AG04450 (cell line): ENCODE results near the gene NDUFAB1. TPM values are rescaled to one million over a fixed set of nuclear protein-coding genes. Genes with fewer than 3 reads are reported as not detected.

Source experiments
- CTCF ChIA-PET: fragments of 300-600, 350-600 bp; formaldehyde crosslinking; extraction: SDS; loops from one replicate; lab custom pipeline; 2022; ENCODE audit warnings: antibody characterized with exemption, inconsistent platforms; lab: Charles Lee
- POLR2A ChIA-PET: fragments of 350-600 bp; formaldehyde crosslinking; extraction: SDS; loops from one replicate; lab custom pipeline; 2021; ENCODE audit warnings: antibody characterized with exemption, inconsistent platforms; lab: Yijun Ruan, JAX
- DNase-seq: peaks from one replicate; pipeline ENCODE4 v3.0.0-alpha.2; 2011; ENCODE audit warnings: low read depth, low spot score
- H3K27ac ChIP-seq: one replicate; pipeline ENCODE4 v1.5.1; 2012; ENCODE audit warnings: low read depth, low read length, control low read depth
- H3K27me3 ChIP-seq: one replicate; pipeline ENCODE4 v1.6.0; 2012; ENCODE audit warnings: low read length; ENCODE audit not compliant: control insufficient read depth, insufficient read depth
- H3K4me3 ChIP-seq: 2 replicates; pipeline ENCODE4 v1.5.1; 2011; ENCODE audit warnings: mild to moderate bottlenecking, low read depth, low read length, control low read depth
- H3K9me3 ChIP-seq: 2 replicates; pipeline ENCODE4 v1.5.1; 2012; ENCODE audit warnings: low read length; ENCODE audit not compliant: control insufficient read depth, insufficient read depth
- polyA plus RNA-seq: library from polyadenylated mRNA; depleted of rRNA; stranded (reverse); fragments of >200 nt; gene quantifications from 2 replicates; pipeline ENCODE4 v1.2.3, GENCODE V29; 2011
- TF ChIP-seq, protein P1 (sequence below): IDR thresholded peaks from 2 replicates; pipeline ENCODE4 v1.5.1; 2011; ENCODE audit warnings: low read depth, low read length, control low read depth, inconsistent platforms

Gene NDUFAB1
- polyA plus RNA-seq, 1 experiment = 130 TPM

DNA sequence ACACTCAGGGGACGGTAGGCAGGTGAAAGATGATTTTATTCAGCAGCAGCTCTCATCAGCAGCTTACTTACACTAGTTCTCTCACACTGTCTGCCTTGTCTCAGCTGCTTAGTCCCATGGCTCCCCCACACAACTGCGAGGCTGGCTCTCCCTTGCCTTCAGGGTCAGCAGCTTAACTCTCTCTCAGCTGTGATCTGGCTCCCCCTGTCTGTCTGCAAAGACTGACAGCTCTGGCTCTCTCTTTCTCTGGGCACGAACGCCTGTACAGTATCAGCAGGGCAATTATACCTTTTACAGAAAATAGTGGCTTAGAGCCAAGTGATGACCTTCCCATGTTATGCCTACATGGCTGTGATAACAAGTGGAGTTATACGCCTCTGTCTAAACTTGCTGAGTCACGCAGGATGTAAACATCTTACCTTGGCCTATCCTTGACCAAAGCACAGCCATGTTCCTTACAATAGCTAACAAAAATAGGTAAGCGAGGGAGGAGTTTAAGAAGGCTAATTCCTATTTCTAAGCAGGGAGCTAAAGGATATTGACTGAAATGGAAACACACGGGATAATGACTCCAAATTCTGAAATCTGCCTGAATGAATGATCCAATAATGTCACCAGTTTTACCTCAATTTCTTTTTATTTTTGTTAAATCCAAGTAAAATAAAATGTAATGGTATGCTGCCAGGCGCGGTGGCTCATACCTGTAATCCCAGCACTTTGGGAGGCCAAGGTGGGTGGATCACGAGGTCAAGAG, 1.1 kb upstream of the NDUFAB1 start:
- POLR2A ChIA-PET = no interaction called here
- no peak for DNase-seq
- Histone ChIP-seq H3K27ac (no peak overlapping the region), H3K4me3 (no peak overlapping the region), H3K9me3 (no peaks in the 10 kb centered on the region), H3K27me3 (no peaks in the 10 kb centered on the region)
- TF ChIP-seq, protein P1, sequence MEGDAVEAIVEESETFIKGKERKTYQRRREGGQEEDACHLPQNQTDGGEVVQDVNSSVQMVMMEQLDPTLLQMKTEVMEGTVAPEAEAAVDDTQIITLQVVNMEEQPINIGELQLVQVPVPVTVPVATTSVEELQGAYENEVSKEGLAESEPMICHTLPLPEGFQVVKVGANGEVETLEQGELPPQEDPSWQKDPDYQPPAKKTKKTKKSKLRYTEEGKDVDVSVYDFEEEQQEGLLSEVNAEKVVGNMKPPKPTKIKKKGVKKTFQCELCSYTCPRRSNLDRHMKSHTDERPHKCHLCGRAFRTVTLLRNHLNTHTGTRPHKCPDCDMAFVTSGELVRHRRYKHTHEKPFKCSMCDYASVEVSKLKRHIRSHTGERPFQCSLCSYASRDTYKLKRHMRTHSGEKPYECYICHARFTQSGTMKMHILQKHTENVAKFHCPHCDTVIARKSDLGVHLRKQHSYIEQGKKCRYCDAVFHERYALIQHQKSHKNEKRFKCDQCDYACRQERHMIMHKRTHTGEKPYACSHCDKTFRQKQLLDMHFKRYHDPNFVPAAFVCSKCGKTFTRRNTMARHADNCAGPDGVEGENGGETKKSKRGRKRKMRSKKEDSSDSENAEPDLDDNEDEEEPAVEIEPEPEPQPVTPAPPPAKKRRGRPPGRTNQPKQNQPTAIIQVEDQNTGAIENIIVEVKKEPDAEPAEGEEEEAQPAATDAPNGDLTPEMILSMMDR = no peak
- CTCF ChIA-PET = interaction anchor here (0.6 to 2.1 kb wide), 27 partner anchors 8 to 1410 kb away, joined by 3 to 21 read pairs (median 4); partner anchors contain the start of genes EARS2 and UBFD1

DNA sequence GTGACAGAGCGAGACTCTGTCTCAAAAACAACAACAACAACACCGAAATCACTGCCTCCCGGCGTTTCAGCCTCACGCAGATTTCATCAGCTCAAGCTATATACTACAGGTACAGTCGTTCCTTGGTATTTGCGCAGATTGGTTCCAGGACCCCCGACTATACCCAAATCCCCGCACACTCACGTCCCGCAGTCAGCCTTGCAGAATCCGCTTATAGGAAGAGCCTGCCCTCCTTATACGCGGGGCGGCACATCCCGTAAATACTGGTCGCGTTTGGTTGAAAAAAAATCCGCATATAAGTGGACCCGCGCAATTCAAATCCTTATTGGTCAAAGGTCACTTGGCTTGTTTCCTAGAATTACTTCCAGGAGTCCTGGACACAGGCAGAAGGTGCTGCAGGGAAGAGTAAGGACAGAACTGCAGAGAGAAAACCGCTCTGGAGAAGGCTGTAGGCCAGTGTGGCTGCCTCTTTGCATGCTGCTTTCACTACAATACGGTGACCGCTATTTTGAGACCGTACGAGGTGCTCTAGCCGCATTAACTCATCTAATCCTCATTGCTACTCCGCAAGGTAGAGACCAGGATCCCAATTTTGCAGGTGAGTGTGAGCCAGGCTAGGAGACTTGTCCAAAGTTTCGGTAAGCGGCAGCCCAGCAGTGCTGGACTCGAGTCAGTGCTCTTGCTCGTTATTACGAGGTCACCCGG, 718 bp downstream of the NDUFAB1 start:
- CTCF ChIA-PET = no interaction called here
- Histone ChIP-seq H3K9me3 (no peaks in the 10 kb centered on the region), H3K27me3 (no peaks in the 10 kb centered on the region), H3K4me3 (peak overlapping the region; percentile 77), H3K27ac (no peak overlapping the region)
- POLR2A ChIA-PET = no interaction called here
- no peak for DNase-seq
- TF ChIP-seq, protein P1 = no peak

DNA sequence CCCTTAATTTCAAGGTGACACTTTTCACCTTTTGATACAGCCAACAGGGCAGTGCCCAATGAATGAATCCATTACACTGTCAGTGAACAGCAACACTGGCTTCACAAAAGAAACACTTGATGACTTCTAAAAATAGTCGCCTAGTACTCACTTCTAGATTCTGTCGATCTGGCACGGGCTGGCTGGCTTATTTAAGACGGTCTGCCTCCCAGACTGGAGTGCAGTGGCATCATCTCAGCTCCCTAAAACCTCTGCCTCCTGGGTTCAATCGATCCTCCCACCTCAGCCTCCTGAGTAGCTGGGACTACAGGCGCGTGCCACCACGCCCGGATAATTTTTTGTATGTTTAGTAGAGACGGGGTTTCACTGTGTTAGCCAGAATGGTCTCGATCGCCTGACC, 1.9 kb downstream of the NDUFAB1 start:
- TF ChIP-seq, protein P1 = no peak
- ChIA-PET POLR2A (no interaction called here), CTCF (no interaction called here)
- Histone ChIP-seq H3K9me3 (no peaks in the 10 kb centered on the region), H3K27me3 (no peaks in the 10 kb centered on the region), H3K4me3 (no peak overlapping the region), H3K27ac (no peak overlapping the region)
- DNase-seq = no peak

DNA sequence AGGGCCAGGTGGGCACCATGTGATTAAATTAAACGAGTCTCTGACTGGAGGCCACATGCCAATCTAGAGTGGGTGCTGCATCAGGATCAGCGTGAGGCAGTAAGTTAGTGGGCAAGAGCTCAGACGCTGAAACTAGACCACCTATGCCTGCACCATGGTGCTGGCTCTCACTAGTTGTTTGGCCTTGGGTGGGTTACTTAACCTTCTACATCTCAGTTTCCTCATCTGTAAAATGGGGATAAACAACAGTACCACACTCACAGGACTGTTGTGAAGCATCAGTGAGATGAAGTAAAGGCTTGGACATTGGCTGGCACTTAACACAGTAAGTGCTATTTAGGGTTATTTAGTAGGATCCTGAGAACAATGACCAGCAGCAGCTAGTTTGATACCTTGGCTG, 5.9 kb downstream of the NDUFAB1 start:
- no peaks in the 10 kb centered on the region for H3K27me3 ChIP-seq
- H3K4me3 ChIP-seq = no peak overlapping the region
- TF ChIP-seq, protein P1 = no peak
- no peaks in the 10 kb centered on the region for H3K9me3 ChIP-seq
- ChIA-PET CTCF (no interaction called here), POLR2A (no interaction called here)
- no peak overlapping the region for H3K27ac ChIP-seq
- DNase-seq = no peak

DNA sequence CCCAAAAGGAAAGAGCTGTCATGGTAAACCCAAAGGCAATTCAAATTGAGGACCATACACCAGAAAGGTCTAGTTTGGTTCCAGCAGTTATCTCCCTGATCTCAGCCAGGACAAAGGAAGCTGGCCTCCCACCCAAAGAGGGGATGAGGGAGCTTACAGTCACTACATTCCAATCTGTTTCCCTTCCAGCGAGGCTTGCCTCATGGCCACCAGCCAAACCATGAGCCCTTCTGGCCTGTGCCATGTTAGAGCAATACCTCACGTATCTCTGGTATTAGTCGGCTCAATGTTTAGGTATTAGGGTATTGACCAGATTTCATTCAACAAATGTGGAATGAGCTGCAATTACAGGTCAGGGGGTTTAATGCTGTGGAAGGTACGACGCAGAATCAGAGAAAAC, 8.4 kb downstream of the NDUFAB1 start:
- H3K4me3 ChIP-seq = no peak overlapping the region
- TF ChIP-seq, protein P1 = no peak
- H3K27ac ChIP-seq = peak overlapping the region; percentile 93
- H3K9me3 ChIP-seq = no peaks in the 10 kb centered on the region
- ChIA-PET CTCF (interaction anchor here (0.8 to 1.2 kb wide), 2 partner anchors 9 to 27 kb away, joined by 3 to 7 read pairs; partner anchors contain the start of gene NDUFAB1), POLR2A (interaction anchor here (0.5 to 0.9 kb wide), 4 partner anchors 19 to 83 kb away, joined by 3 to 7 read pairs (median 4); partner anchors contain the start of genes EARS2 and UBFD1)
- H3K27me3 ChIP-seq = no peaks in the 10 kb centered on the region
- DNase-seq = peak; percentile 91
